Measurements from ENCODE around the gene GRK7. TPM values are rescaled to one million over a fixed set of nuclear protein-coding genes. Genes with fewer than 3 reads are reported as not detected.

The GRK7 gene
- total RNA-seq, 1 experiment from 2014 or later = not detected

DNA sequence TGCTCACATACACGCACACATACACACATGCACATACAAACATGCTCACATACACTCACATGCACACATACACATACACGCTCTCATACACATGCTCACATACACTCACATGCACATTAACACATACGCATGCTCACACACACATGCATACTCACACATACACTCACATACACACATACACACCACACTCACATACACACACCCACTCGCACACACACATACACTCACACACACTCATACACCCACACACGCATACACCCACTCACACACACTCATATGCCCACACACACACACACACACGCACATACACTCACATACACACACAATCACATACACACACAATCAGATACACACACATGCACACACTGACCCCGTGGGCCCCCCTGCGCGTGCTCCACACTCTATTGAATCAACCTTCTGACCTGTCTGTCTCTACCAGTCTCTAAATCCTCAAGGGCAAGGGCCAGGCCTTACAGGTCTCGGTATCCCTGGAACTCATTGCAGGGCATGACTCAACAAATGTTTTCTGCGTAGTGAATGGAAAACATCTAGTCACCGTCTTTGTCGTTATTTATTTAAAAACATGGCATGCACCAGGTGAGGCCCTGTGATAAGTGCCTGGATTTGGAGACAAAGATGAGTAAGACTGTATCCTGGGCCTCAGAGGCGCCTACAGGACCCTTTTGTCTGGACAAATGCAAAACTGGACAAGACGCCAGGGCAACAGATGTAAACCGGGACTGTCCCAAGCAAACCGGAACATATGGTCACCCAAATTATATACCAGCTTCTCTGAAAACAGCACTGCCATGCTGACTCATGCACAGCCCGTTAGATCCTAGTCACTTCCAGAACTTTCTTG lies 41.8 kb downstream of the GRK7 start:
- no peak overlapping the region for H3K4ac ChIP-seq (ENCODE audit: low read depth, low read length)
- no peak overlapping the region for H2AK5ac ChIP-seq (ENCODE audit: insufficient read length, low read length)
- no peaks in the 10 kb centered on the region for H3K9me3 ChIP-seq (ENCODE audit: control insufficient read depth, low read depth, low read length)
- H2BK15ac ChIP-seq (ENCODE audit: low read depth, low read length) = no peak overlapping the region
- no peak for DNase-seq
- no peak overlapping the region for H2AFZ ChIP-seq (ENCODE audit: low read length)
- no peak overlapping the region for H2BK20ac ChIP-seq (ENCODE audit: low read depth, low read length, poor library complexity, severe bottlenecking)
- no peaks in the 10 kb centered on the region for H4K20me1 ChIP-seq (ENCODE audit: control insufficient read depth, insufficient read depth, insufficient read length)
- H3K4me2 ChIP-seq (ENCODE audit: insufficient read depth, insufficient read length, low read length) = no peak overlapping the region
- Mint-ChIP-seq H3K27ac (no peak overlapping the region), H3K9me3 (peaks cover 2 to 6% of the 10 kb centered on the region in 2 experiments; a peak in 4 of 5 replicates), H3K27me3 (ENCODE audit: low read depth) (no peaks in the 10 kb centered on the region; the same call in 1 of the 2 replicates), H3K4me1 (peaks cover 0 to 3% of the 10 kb centered on the region in 2 experiments; a peak in 1 of 4 replicates), H3K4me3 (no peak overlapping the region), H3K36me3 (ENCODE audit: insufficient read depth in 1 of 3, low read depth in 3 of 3) (peaks cover 0 to 5% (median 2%) of the 10 kb centered on the region in 3 experiments; a peak in 1 of 7 replicates)
- H3K27ac ChIP-seq (ENCODE audit: insufficient read length, low read depth, low read length) = no peak overlapping the region
- TF ChIP-seq, protein P1, sequence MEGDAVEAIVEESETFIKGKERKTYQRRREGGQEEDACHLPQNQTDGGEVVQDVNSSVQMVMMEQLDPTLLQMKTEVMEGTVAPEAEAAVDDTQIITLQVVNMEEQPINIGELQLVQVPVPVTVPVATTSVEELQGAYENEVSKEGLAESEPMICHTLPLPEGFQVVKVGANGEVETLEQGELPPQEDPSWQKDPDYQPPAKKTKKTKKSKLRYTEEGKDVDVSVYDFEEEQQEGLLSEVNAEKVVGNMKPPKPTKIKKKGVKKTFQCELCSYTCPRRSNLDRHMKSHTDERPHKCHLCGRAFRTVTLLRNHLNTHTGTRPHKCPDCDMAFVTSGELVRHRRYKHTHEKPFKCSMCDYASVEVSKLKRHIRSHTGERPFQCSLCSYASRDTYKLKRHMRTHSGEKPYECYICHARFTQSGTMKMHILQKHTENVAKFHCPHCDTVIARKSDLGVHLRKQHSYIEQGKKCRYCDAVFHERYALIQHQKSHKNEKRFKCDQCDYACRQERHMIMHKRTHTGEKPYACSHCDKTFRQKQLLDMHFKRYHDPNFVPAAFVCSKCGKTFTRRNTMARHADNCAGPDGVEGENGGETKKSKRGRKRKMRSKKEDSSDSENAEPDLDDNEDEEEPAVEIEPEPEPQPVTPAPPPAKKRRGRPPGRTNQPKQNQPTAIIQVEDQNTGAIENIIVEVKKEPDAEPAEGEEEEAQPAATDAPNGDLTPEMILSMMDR (conservative IDR thresholded peaks at IDR 0.05) = no peak
- WGBS (ENCODE audit: extremely low coverage, insufficient read length, low lambda C conversion rate) = 100% methylated on average over 3 of the region's 18 CpGs
- H4K5ac ChIP-seq (ENCODE audit: insufficient read length, low read depth, low read length) = no peak overlapping the region
- H3T11ph ChIP-seq (ENCODE audit: low read length) = no peak overlapping the region
- H3K9ac ChIP-seq (ENCODE audit: extremely low read depth, insufficient read length, low read length) = no peak overlapping the region
- no peak overlapping the region for H2BK5ac ChIP-seq (ENCODE audit: insufficient read length, low read length)
- no peaks in the 10 kb centered on the region for H3K23me2 ChIP-seq (ENCODE audit: insufficient read length, low read depth, low read length, poor library complexity, severe bottlenecking)
- no peaks in the 10 kb centered on the region for H3K4me1 ChIP-seq (ENCODE audit: insufficient read depth, low read length)
- H3K18ac ChIP-seq (ENCODE audit: insufficient read length, low read depth, low read length) = no peak overlapping the region
- no peaks in the 10 kb centered on the region for H3K79me1 ChIP-seq (ENCODE audit: insufficient read depth, low read depth, low read length, poor library complexity, severe bottlenecking)
- H4K8ac ChIP-seq (replicated peaks; ENCODE audit: insufficient read length, low read depth, low read length) = peak overlapping the region; percentile 3
- no peak overlapping the region for H3K14ac ChIP-seq (ENCODE audit: insufficient read depth, low read length)
- H3K23ac ChIP-seq (ENCODE audit: insufficient read length, low read depth, low read length) = peak overlapping the region; percentile 25
- peak overlapping the region; percentile 9 for H3K56ac ChIP-seq (ENCODE audit: insufficient read length, low read depth, low read length)
- H2BK120ac ChIP-seq (ENCODE audit: low read depth, low read length, poor library complexity, severe bottlenecking) = no peak overlapping the region
- H2BK12ac ChIP-seq (ENCODE audit: insufficient read length, low read depth, low read length) = no peak overlapping the region
- H3K79me2 ChIP-seq (ENCODE audit: insufficient read depth, low read length) = no peaks in the 10 kb centered on the region
- H4K91ac ChIP-seq (ENCODE audit: insufficient read length, low read depth, low read length) = no peak overlapping the region
- H3K27me3 ChIP-seq (ENCODE audit: insufficient read depth, low read length) = no peaks in the 10 kb centered on the region
